K562 (cell line): Measurements from ENCODE around the gene TMEM243. TPM values are rescaled to one million over a fixed set of nuclear protein-coding genes. Genes with fewer than 3 reads are reported as not detected.
A peak's percentile ranks its signal among the peaks of the same experiment; 100 is the strongest.

Experiments
- FOS ChIP-seq: IDR thresholded peaks from 3 replicates; pipeline ENCODE4 v1.6.1; 2011; ENCODE audit not compliant: insufficient read length; ENCODE audit errors: extremely low read depth
- HDAC1 ChIP-seq, 2 experiments: fragments of 450-650 bp; IDR thresholded peaks; 2 replicates each; pipeline ENCODE4 v1.6.1; 2016 to 2017; ENCODE audit warnings: inconsistent platforms in 1 of 2, mild to moderate bottlenecking in 1 of 2, moderate library complexity in 1 of 2
- ILK ChIP-seq: fragments of 450-650 bp; IDR thresholded peaks from 2 replicates; pipeline ENCODE4 v1.6.1; 2016; ENCODE audit warnings: missing genetic modification characterization, low read depth, mild to moderate bottlenecking, missing compliant biosample characterization, moderate library complexity, borderline replicate concordance
- KDM1A ChIP-seq, 2 experiments: fragments of 450-650 bp; IDR thresholded peaks; 2 replicates each; pipeline ENCODE4 v1.6.1; 2016; ENCODE audit warnings: mild to moderate bottlenecking in 2 of 2
- MAFK ChIP-seq: IDR thresholded peaks from 2 replicates; pipeline ENCODE4 v1.6.1; 2011; ENCODE audit warnings: low read length, improper control_type of control experiment
- NCOA2 ChIP-seq, 2 experiments: fragments of 450-650 bp; IDR thresholded peaks; 2 replicates each; pipeline ENCODE4 v1.6.1; 2018; ENCODE audit warnings: mild to moderate bottlenecking in 2 of 2, moderate library complexity in 1 of 2; ENCODE audit not compliant: partially characterized antibody in 2 of 2
- NKRF ChIP-seq: fragments of 450-650 bp; IDR thresholded peaks from 2 replicates; pipeline ENCODE4 v1.6.1; 2016; ENCODE audit warnings: borderline replicate concordance
- TCF15 ChIP-seq: fragments of 250-450 bp; sonication (Bioruptor Pico); IDR thresholded peaks from 2 replicates; pipeline ENCODE4 v1.8.0; 2022; ENCODE audit warnings: moderate library complexity, mild to moderate bottlenecking, inconsistent platforms
- THRAP3 ChIP-seq: fragments of 450-650 bp; IDR thresholded peaks from 2 replicates; pipeline ENCODE4 v1.6.1; 2016; ENCODE audit warnings: mild to moderate bottlenecking, inconsistent platforms, borderline replicate concordance
- ZC3H8 ChIP-seq: fragments of 450-650 bp; IDR thresholded peaks from 2 replicates; pipeline ENCODE4 v1.6.1; 2017
- ZNF197 ChIP-seq: fragments of 200-800 bp; sonication (Bioruptor generic); IDR thresholded peaks from 2 replicates; pipeline ENCODE4 v1.6.1; 2016; ENCODE audit warnings: low read depth, missing genetic modification characterization, missing compliant biosample characterization
- ZNF589 ChIP-seq: fragments of 200-800 bp; sonication (Bioruptor generic); IDR thresholded peaks from 2 replicates; pipeline ENCODE4 v1.6.1; 2016; ENCODE audit warnings: low read depth, missing genetic modification characterization, missing compliant biosample characterization
- polyA plus RNA-seq, 8 experiments: library from polyadenylated mRNA; depleted of rRNA in 4 of 8; stranded (reverse) in 5 of 8; unstranded in 3 of 8; fragments of >200 nt; fragmentation: Nextera tagmentation in 2 of 8; fragmentation: Illumina TruSeq in 1 of 8; extraction: Ambion mirVana in 2 of 8; extraction: Trizol in 1 of 8; gene quantifications; 2 replicates each; pipeline versions ENCODE4 v1.2.1 to v1.2.3, GENCODE V29; 2011 to 2014; ENCODE audit warnings: inconsistent platforms in 1 of 8, missing spikeins in 1 of 8
- total RNA-seq, 7 experiments: library from RNA; depleted of rRNA in 6 of 7; stranded (reverse); fragments of >200 nt in 6 of 7; fragmentation: Illumina TruSeq in 2 of 7; extraction: Trizol in 2 of 7; gene quantifications; 2 replicates each; pipeline versions ENCODE4 v1.2.1 to v1.2.3, GENCODE V29; 2011 to 2021; ENCODE audit warnings: low replicate concordance in 1 of 7
- TF ChIP-seq, protein P1 (sequence below): sonication (generic); formaldehyde crosslinking; IDR thresholded peaks from 2 replicates; pipeline ENCODE4 v1.8.0; 2023; ENCODE audit warnings: missing genetic modification reagents, mild to moderate bottlenecking, borderline replicate concordance

Gene TMEM243
- total and polyA plus RNA-seq, 9 of the 15 experiments (the other 6 are each of a cell fraction or from before 2014, with no cell fraction given), result 3.9 to 8.6 (median 6.1) TPM

DNA sequence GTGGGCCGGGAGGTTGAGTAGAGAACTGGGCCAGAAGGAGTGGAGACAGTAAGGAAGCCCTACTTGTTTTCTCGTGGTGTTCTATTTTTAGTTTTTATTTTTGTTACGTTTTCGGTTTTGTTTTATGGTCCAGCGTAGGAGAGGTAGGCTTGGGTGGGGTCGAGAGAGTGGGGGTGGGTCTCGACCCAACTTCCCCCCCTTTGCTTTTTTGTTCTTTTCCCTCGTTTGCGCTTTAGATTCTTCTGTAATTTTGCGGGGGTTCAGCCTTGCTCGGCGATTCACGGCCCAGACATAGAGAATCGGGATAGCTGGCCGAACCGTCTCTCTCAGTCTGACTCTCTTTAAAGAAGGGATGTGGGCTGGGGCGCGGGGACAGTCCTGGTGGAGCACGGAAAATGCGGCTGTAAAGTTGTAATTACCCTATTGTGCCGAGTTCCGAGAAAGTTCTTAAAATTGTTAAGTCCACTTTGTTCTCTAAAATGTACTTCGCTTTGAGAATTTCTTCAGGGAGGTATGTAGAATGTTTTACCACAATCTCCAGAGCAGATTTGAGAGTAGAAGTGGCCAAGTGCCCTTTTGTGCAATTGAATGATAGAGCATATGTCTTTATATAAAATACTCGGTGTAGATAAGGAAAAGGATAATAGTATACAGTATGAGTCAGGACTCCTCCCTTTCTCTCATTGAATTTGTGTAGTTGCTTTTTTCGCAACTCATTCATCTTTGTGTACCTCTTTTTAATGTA, 66.5 kb downstream of the TMEM243 start (continued):
- TF ChIP-seq ILK (no peak), NKRF (peak; percentile 68; the same call in 1 of the 2 replicates), ZNF589 (CRISPR knock-in tag) (peak; percentile 68; the same call in 1 of the 2 replicates), TCF15 (no peak), ZC3H8 (no peak), FOS (no peak), ZNF197 (CRISPR knock-in tag) (peak; percentile 78; the same call in 1 of the 2 replicates), KDM1A (IDR thresholded peaks at IDR 0.05) (0 out of 4 replicates have a peak, but pooled peaks of 1 of the 2 experiments have one; percentile 7), NCOA2 (IDR thresholded peaks at IDR 0.05; ENCODE audit: partially characterized antibody in 2 of 2) (no peak), HDAC1 (IDR thresholded peaks at IDR 0.05) (peak in 1 of 2 experiments; percentile 5; a peak in 1 of 4 replicates), THRAP3 (peak; percentile 72; the same call in 1 of the 2 replicates), MAFK (no peak)
- TF ChIP-seq, protein P1, sequence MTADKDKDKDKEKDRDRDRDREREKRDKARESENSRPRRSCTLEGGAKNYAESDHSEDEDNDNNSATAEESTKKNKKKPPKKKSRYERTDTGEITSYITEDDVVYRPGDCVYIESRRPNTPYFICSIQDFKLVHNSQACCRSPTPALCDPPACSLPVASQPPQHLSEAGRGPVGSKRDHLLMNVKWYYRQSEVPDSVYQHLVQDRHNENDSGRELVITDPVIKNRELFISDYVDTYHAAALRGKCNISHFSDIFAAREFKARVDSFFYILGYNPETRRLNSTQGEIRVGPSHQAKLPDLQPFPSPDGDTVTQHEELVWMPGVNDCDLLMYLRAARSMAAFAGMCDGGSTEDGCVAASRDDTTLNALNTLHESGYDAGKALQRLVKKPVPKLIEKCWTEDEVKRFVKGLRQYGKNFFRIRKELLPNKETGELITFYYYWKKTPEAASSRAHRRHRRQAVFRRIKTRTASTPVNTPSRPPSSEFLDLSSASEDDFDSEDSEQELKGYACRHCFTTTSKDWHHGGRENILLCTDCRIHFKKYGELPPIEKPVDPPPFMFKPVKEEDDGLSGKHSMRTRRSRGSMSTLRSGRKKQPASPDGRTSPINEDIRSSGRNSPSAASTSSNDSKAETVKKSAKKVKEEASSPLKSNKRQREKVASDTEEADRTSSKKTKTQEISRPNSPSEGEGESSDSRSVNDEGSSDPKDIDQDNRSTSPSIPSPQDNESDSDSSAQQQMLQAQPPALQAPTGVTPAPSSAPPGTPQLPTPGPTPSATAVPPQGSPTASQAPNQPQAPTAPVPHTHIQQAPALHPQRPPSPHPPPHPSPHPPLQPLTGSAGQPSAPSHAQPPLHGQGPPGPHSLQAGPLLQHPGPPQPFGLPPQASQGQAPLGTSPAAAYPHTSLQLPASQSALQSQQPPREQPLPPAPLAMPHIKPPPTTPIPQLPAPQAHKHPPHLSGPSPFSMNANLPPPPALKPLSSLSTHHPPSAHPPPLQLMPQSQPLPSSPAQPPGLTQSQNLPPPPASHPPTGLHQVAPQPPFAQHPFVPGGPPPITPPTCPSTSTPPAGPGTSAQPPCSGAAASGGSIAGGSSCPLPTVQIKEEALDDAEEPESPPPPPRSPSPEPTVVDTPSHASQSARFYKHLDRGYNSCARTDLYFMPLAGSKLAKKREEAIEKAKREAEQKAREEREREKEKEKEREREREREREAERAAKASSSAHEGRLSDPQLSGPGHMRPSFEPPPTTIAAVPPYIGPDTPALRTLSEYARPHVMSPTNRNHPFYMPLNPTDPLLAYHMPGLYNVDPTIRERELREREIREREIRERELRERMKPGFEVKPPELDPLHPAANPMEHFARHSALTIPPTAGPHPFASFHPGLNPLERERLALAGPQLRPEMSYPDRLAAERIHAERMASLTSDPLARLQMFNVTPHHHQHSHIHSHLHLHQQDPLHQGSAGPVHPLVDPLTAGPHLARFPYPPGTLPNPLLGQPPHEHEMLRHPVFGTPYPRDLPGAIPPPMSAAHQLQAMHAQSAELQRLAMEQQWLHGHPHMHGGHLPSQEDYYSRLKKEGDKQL, result no peak
